HEK293 (cell line): Measurements from ENCODE around the gene BNC1.

Source experiments
- CTCF ChIA-PET: fragments of 350-600 bp; formaldehyde crosslinking; extraction: SDS; loops from one replicate; lab custom pipeline; 2021; ENCODE audit warnings: antibody characterized with exemption; lab: Yijun Ruan, JAX
- POLR2A ChIA-PET: fragments of 300-600 bp; formaldehyde crosslinking; extraction: SDS; loops from one replicate; lab custom pipeline; 2020; ENCODE audit warnings: antibody characterized with exemption, inconsistent platforms; lab: Yijun Ruan, JAX
- H3K27ac ChIP-seq: fragments of 200-500 bp; sonication (Bioruptor generic); 2 replicates; pipeline ENCODE4 v1.5.1; 2014; ENCODE audit warnings: low read depth, low read length, control low read depth, inconsistent platforms; ENCODE audit errors: extremely low read depth
- H3K36me3 ChIP-seq, 2 experiments: fragments of 200-500 bp in 1 of 2; sonication (Bioruptor generic) in 1 of 2; 1 replicate in 1 of 2; 2 replicates in 1 of 2; pipeline ENCODE4 v1.5.1; 2014 to 2017; ENCODE audit warnings: inconsistent platforms in 2 of 2, low read length in 2 of 2; ENCODE audit not compliant: control insufficient read depth in 2 of 2, insufficient read depth in 1 of 2
- H3K4me1 ChIP-seq: fragments of 200-500 bp; sonication (Bioruptor generic); 2 replicates; pipeline ENCODE4 v1.5.1; 2014; ENCODE audit warnings: mild to moderate bottlenecking, low read length, inconsistent platforms; ENCODE audit not compliant: control insufficient read depth, insufficient read depth
- H3K4me3 ChIP-seq: 2 replicates; pipeline ENCODE4 v1.5.1; 2011; ENCODE audit warnings: low read depth, mild to moderate bottlenecking, control low read depth, low read length, moderate library complexity
- H3K9me3 ChIP-seq: fragments of 200-500 bp; sonication (Bioruptor generic); 2 replicates; pipeline ENCODE4 v1.5.1; 2014; ENCODE audit warnings: low read depth, low read length, inconsistent platforms; ENCODE audit not compliant: control insufficient read depth, insufficient read depth
- GLIS1 ChIP-seq: fragments of 450-650 bp; formaldehyde crosslinking; IDR thresholded peaks from 2 replicates; pipeline ENCODE4 v1.5.1; 2016; ENCODE audit warnings: missing biosample characterization, missing genetic modification characterization
- GLIS2 ChIP-seq: fragments of 450-650 bp; formaldehyde crosslinking; IDR thresholded peaks from 2 replicates; pipeline ENCODE4 v1.5.1; 2016; ENCODE audit warnings: missing biosample characterization, missing genetic modification characterization
- HIC1 ChIP-seq: fragments of 450-650 bp; formaldehyde crosslinking; IDR thresholded peaks from 2 replicates; pipeline ENCODE4 v1.5.1; 2016; ENCODE audit warnings: missing biosample characterization, missing genetic modification characterization
- HOXC10 ChIP-seq: sonication (generic); formaldehyde crosslinking; IDR thresholded peaks from 2 replicates; pipeline ENCODE4 v1.8.1; 2023; ENCODE audit warnings: mild to moderate bottlenecking, missing genetic modification reagents
- OSR2 ChIP-seq: fragments of 450-650 bp; formaldehyde crosslinking; IDR thresholded peaks from 2 replicates; pipeline ENCODE4 v1.5.1; 2016; ENCODE audit warnings: missing biosample characterization, missing genetic modification characterization
- ZBTB21 ChIP-seq: fragments of 450-650 bp; formaldehyde crosslinking; IDR thresholded peaks from 2 replicates; pipeline ENCODE4 v1.5.1; 2017; ENCODE audit warnings: missing biosample characterization, missing genetic modification characterization
- ZBTB44 ChIP-seq: fragments of 450-650 bp; IDR thresholded peaks from 2 replicates; pipeline ENCODE4 v1.5.1; 2018; ENCODE audit warnings: missing biosample characterization, mild to moderate bottlenecking, missing genetic modification characterization
- ZBTB7A ChIP-seq: fragments of 450-650 bp; formaldehyde crosslinking; IDR thresholded peaks from 2 replicates; pipeline ENCODE4 v1.5.1; 2016; ENCODE audit warnings: low read depth, missing biosample characterization, missing genetic modification characterization
- ZFHX2 ChIP-seq: fragments of 450-650 bp; formaldehyde crosslinking; conservative IDR thresholded peaks from 2 replicates; pipeline ENCODE4 v1.5.1; 2016; ENCODE audit warnings: missing biosample characterization, missing genetic modification characterization
- ZNF146 ChIP-seq: fragments of 450-650 bp; formaldehyde crosslinking; IDR thresholded peaks from 2 replicates; pipeline ENCODE4 v1.5.1; 2016; ENCODE audit warnings: missing biosample characterization, missing genetic modification characterization
- ZNF174 ChIP-seq: fragments of 450-650 bp; formaldehyde crosslinking; IDR thresholded peaks from 2 replicates; pipeline ENCODE4 v1.5.0; 2017; ENCODE audit warnings: missing biosample characterization, mild to moderate bottlenecking, missing genetic modification characterization
- ZNF18 ChIP-seq: fragments of 450-650 bp; formaldehyde crosslinking; IDR thresholded peaks from 2 replicates; pipeline ENCODE4 v1.5.1; 2016; ENCODE audit warnings: missing biosample characterization, missing genetic modification characterization
- ZNF184 ChIP-seq: fragments of 450-650 bp; IDR thresholded peaks from 2 replicates; pipeline ENCODE4 v1.5.1; 2018; ENCODE audit warnings: missing biosample characterization, mild to moderate bottlenecking, missing genetic modification characterization
- ZNF488 ChIP-seq: fragments of 450-650 bp; formaldehyde crosslinking; IDR thresholded peaks from 2 replicates; pipeline ENCODE4 v1.5.1; 2016; ENCODE audit warnings: missing biosample characterization, missing genetic modification characterization
- ZNF529 ChIP-seq: fragments of 450-650 bp; formaldehyde crosslinking; IDR thresholded peaks from 2 replicates; pipeline ENCODE4 v1.5.1; 2017; ENCODE audit warnings: missing genetic modification characterization, missing biosample characterization; ENCODE audit not compliant: insufficient replicate concordance
- ZNF629 ChIP-seq: fragments of 450-650 bp; formaldehyde crosslinking; IDR thresholded peaks from 2 replicates; pipeline ENCODE4 v1.5.1; 2017; ENCODE audit warnings: missing biosample characterization, missing genetic modification characterization
- ZNF654 ChIP-seq: fragments of 450-650 bp; formaldehyde crosslinking; IDR thresholded peaks from 2 replicates; pipeline ENCODE4 v1.5.1; 2016; ENCODE audit warnings: low read depth, missing biosample characterization, missing genetic modification characterization
- ZNF76 ChIP-seq: fragments of 450-650 bp; formaldehyde crosslinking; IDR thresholded peaks from 2 replicates; pipeline ENCODE4; 2016; ENCODE audit warnings: low read depth, missing biosample characterization, missing genetic modification characterization, borderline replicate concordance
- ZNF777 ChIP-seq: fragments of 450-650 bp; formaldehyde crosslinking; IDR thresholded peaks from 2 replicates; pipeline ENCODE4 v1.5.1; 2017; ENCODE audit warnings: missing biosample characterization, missing genetic modification characterization, borderline replicate concordance
- ZNF830 ChIP-seq: fragments of 450-650 bp; IDR thresholded peaks from 2 replicates; pipeline ENCODE4 v1.5.0; 2018; ENCODE audit warnings: missing biosample characterization, missing genetic modification characterization, low read depth, mild to moderate bottlenecking, moderate library complexity

Gene BNC1

GRCh38 chr15:83287541-83288027 lies 3.1 kb upstream of the BNC1 start:
- TF ChIP-seq ZNF529 (tag by site-specific recombination) = no peak
- TF ChIP-seq GLIS2 = no peak
- TF ChIP-seq HOXC10 = no peak
- no peak for TF ChIP-seq ZBTB21 (tag by site-specific recombination)
- no peak for TF ChIP-seq ZNF488 (tag by site-specific recombination)
- no peak for TF ChIP-seq ZBTB7A (tag by site-specific recombination)
- TF ChIP-seq ZNF146 (tag by site-specific recombination) = no peak
- TF ChIP-seq ZNF76 (tag by site-specific recombination) = no peak
- no peak for TF ChIP-seq ZNF830 (tag by site-specific recombination)
- TF ChIP-seq GLIS1 (tag by site-specific recombination) = no peak
- no peak for TF ChIP-seq ZBTB44
- no peak for TF ChIP-seq ZNF174 (tag by site-specific recombination)
- no peak for TF ChIP-seq ZNF18 (tag by site-specific recombination)
- TF ChIP-seq ZNF654 (tag by site-specific recombination) = no peak
- TF ChIP-seq ZNF629 (tag by site-specific recombination) = no peak
- TF ChIP-seq HIC1 (tag by site-specific recombination) = no peak
- no peak for TF ChIP-seq ZNF184 (tag by site-specific recombination)
- TF ChIP-seq ZFHX2 (tag by site-specific recombination) = no peak
- POLR2A ChIA-PET = interaction anchor here (1.0 kb wide), 1 partner anchor 18 kb away, joined by 3 read pairs; no protein-coding TSS in a partner anchor
- Histone ChIP-seq H3K9me3 (no peaks in the 10 kb centered on the region), H3K4me1 (no peaks in the 10 kb centered on the region), H3K4me3 (no peak overlapping the region), H3K36me3 (no peaks in the 10 kb centered on the region), H3K27ac (no peak overlapping the region)
- CTCF ChIA-PET = interaction anchor here (1.0 to 2.1 kb wide), 2 partner anchors 19 to 39 kb away, joined by 3 to 7 read pairs; no protein-coding TSS in a partner anchor

- Histone ChIP-seq H3K9me3 (no peaks in the 10 kb centered on the region), H3K27ac (no peak overlapping the region), H3K4me1 (no peaks in the 10 kb centered on the region)
- TF ChIP-seq ZNF777 (tag by site-specific recombination) (no peak), ZFHX2 (tag by site-specific recombination) (peak; percentile 29; the same call in 1 of the 2 replicates), OSR2 (tag by site-specific recombination) (peak; percentile 31; the same call in 1 of the 2 replicates)
- TF ChIP-seq, all 188 proteins: peak for 2
- POLR2A ChIA-PET = no interaction called here
- CTCF ChIA-PET = no interaction called here
- Histone ChIP-seq H3K36me3 (no peaks in the 10 kb centered on the region), H3K4me3 (no peak overlapping the region)
Observed at GRCh38 chr15:83285979-83286553, 1.6 kb upstream of the BNC1 start.
